Trophoblast cell (in vitro differentiated cells and primary cell): ENCODE data around the gene KCTD2.
"Not testable (repeated sequence)": the region's sequence is repeated elsewhere in the genome, so short reads cannot be mapped to it uniquely, and the experiment has no call there.

Experiments
- DNase-seq, 2 donors: peaks; one replicate each; pipeline ENCODE4 v3.0.0-alpha.2; 2016
- H2AFZ ChIP-seq: 2 replicates; pipeline ENCODE4 v1.6.1; 2013; ENCODE audit warnings: low read length, moderate library complexity, mild to moderate bottlenecking; ENCODE audit not compliant: insufficient read depth, poor library complexity
- H2AK5ac ChIP-seq: 2 replicates; pipeline ENCODE4 v1.6.1; 2013; ENCODE audit warnings: mild to moderate bottlenecking, low read length
- H2BK120ac ChIP-seq: 2 replicates; pipeline ENCODE4 v1.6.1; 2013; ENCODE audit warnings: low read length, mild to moderate bottlenecking, moderate library complexity; ENCODE audit not compliant: insufficient read depth, poor library complexity
- H2BK12ac ChIP-seq: 2 replicates; pipeline ENCODE4 v1.6.1; 2013; ENCODE audit warnings: mild to moderate bottlenecking, low read length, moderate library complexity
- H2BK5ac ChIP-seq: 2 replicates; pipeline ENCODE4 v1.6.1; 2013; ENCODE audit warnings: low read length, low read depth, moderate library complexity, mild to moderate bottlenecking; ENCODE audit not compliant: poor library complexity
- H3K14ac ChIP-seq: 2 replicates; pipeline ENCODE4 v1.6.1; 2013; ENCODE audit warnings: mild to moderate bottlenecking, low read length
- H3K18ac ChIP-seq: 2 replicates; pipeline ENCODE4 v1.6.1; 2013; ENCODE audit warnings: mild to moderate bottlenecking, low read length
- H3K23ac ChIP-seq: 2 replicates; pipeline ENCODE4 v1.6.1; 2013; ENCODE audit warnings: low read length
- H3K27ac ChIP-seq: 2 replicates; pipeline ENCODE4 v1.5.1; 2013; ENCODE audit warnings: low read depth, mild to moderate bottlenecking, inconsistent platforms, low read length, moderate library complexity
- H3K27me3 ChIP-seq: 2 replicates; pipeline ENCODE4 v1.6.1; 2013; ENCODE audit warnings: inconsistent platforms, mild to moderate bottlenecking, low read length, moderate library complexity; ENCODE audit not compliant: insufficient read depth
- H3K36me3 ChIP-seq, 2 experiments: 1 replicate in 1 of 2; 2 replicates in 1 of 2; pipeline ENCODE4 v1.6.1; 2013; ENCODE audit warnings: low read length in 2 of 2, mild to moderate bottlenecking in 2 of 2, moderate library complexity in 1 of 2; ENCODE audit not compliant: insufficient read depth in 2 of 2, control insufficient read depth in 1 of 2
- H3K4ac ChIP-seq: 2 replicates; pipeline ENCODE4 v1.6.1; 2013; ENCODE audit warnings: low read depth, mild to moderate bottlenecking, low read length, moderate library complexity
- H3K4me1 ChIP-seq, 2 experiments: 1 replicate in 1 of 2; 2 replicates in 1 of 2; pipeline ENCODE4 v1.6.1; 2013; ENCODE audit warnings: low read length in 2 of 2, mild to moderate bottlenecking in 2 of 2, moderate library complexity in 1 of 2; ENCODE audit not compliant: insufficient read depth in 2 of 2, control insufficient read depth in 1 of 2
- H3K4me2 ChIP-seq: 2 replicates; pipeline ENCODE4 v1.6.1; 2013; ENCODE audit warnings: inconsistent platforms, mild to moderate bottlenecking, low read length, moderate library complexity
- H3K4me3 ChIP-seq: 2 replicates; pipeline ENCODE4 v1.5.1; 2013; ENCODE audit warnings: mild to moderate bottlenecking, low read depth, low read length, inconsistent platforms
- H3K79me1 ChIP-seq: one replicate; pipeline ENCODE4 v1.6.1; 2013; ENCODE audit warnings: low read length
- H3K79me2 ChIP-seq: 2 replicates; pipeline ENCODE4 v1.6.1; 2013; ENCODE audit warnings: low read length, mild to moderate bottlenecking; ENCODE audit not compliant: control insufficient read depth, insufficient read depth, poor library complexity
- H3K9ac ChIP-seq: 2 replicates; pipeline ENCODE4 v1.6.1; 2013; ENCODE audit warnings: mild to moderate bottlenecking, low read length
- H3K9me3 ChIP-seq: 2 replicates; pipeline ENCODE4 v1.6.1; 2013; ENCODE audit warnings: low read depth, mild to moderate bottlenecking, control low read depth, inconsistent platforms, low read length; ENCODE audit not compliant: insufficient read depth
- H4K12ac ChIP-seq: 2 replicates; pipeline ENCODE4 v1.6.1; 2013; ENCODE audit warnings: low read depth, mild to moderate bottlenecking, low read length, moderate library complexity
- H4K8ac ChIP-seq: 2 replicates; pipeline ENCODE4 v1.6.1; 2013; ENCODE audit warnings: low read depth, mild to moderate bottlenecking, low read length, moderate library complexity
- H4K91ac ChIP-seq: one replicate; pipeline ENCODE4 v1.6.1; 2013; ENCODE audit warnings: low read depth, mild to moderate bottlenecking, low read length, moderate library complexity
- WGBS: extraction: QIAGEN DNeasy Blood & Tissue Kit; methylation state at CpG from one replicate; pipeline ENCODE4 v1.1.7; 2013; ENCODE audit warnings: missing lambda C conversion rate; ENCODE audit not compliant: insufficient read length, insufficient coverage; ENCODE audit errors: extremely low coverage; 5-methylcytosine and 5-hydroxymethylcytosine counted together

KCTD2 gene

GRCh38 chr17:75006084-75006483, 40.9 kb upstream of the KCTD2 start:
- H4K8ac ChIP-seq, H2AFZ ChIP-seq, H3K4ac ChIP-seq, H2BK12ac ChIP-seq, H2BK5ac ChIP-seq, H3K79me2 ChIP-seq, H2AK5ac ChIP-seq, H3K27me3 ChIP-seq, H3K27ac ChIP-seq, H3K79me1 ChIP-seq, H3K4me3 ChIP-seq, H3K14ac ChIP-seq, H4K12ac ChIP-seq, DNase-seq, H3K9me3 ChIP-seq, H4K91ac ChIP-seq, H3K23ac ChIP-seq, H3K4me2 ChIP-seq, H3K9ac ChIP-seq, H2BK120ac ChIP-seq, H3K18ac ChIP-seq: not testable (repeated sequence)
- WGBS: no CpG with 5 or more reads among the region's 6 CpGs
- Histone ChIP-seq H3K4me1 (peaks cover 6 to 10% of the 10 kb centered on the region in 2 experiments), H3K36me3 (peaks cover 31 to 37% of the 10 kb centered on the region in 2 experiments)

- Histone ChIP-seq H3K23ac (no peak overlapping the region), H2BK5ac (no peak overlapping the region)
Observed at GRCh38 chr17:75006653-75007052, 40.4 kb upstream of the KCTD2 start.

DNA sequence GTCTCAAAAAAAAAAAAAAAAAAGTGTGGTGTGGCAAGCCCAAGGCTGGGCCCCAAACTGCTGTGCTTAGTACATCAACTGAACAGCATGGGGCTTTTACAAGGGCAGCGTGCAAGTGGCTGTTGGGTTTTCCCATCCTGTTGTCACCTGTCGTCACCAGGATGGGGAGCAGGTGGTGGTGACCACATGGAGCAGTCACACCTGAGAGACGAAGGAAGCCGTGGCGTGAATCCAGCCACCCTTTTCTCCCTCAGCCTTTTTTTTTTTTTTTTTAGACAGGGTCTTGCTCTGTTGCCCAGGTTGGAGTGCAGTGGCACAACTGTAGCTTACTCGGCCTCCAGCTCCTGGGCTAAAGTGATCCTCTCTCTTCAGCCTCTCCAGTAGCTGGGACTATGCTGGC, 38.7 kb upstream of the KCTD2 start:
- no peak overlapping the region for H3K4me2 ChIP-seq
- no CpG with 5 or more reads among the region's 6 CpGs for WGBS
- H2BK5ac ChIP-seq: no peak overlapping the region
- no peak overlapping the region for H3K14ac ChIP-seq
- DNase-seq: no peak
- H4K8ac ChIP-seq: no peak overlapping the region
- H3K4me3 ChIP-seq: no peak overlapping the region
- H3K4me1 ChIP-seq: peaks cover 13 to 20% of the 10 kb centered on the region in 2 experiments
- no peak overlapping the region for H2AK5ac ChIP-seq
- H3K9me3 ChIP-seq: no peaks in the 10 kb centered on the region
- H2BK12ac ChIP-seq: no peak overlapping the region
- H3K9ac ChIP-seq: no peak overlapping the region
- no peak overlapping the region for H2BK120ac ChIP-seq
- H2AFZ ChIP-seq: no peak overlapping the region
- H4K91ac ChIP-seq: no peak overlapping the region
- H3K4ac ChIP-seq: no peak overlapping the region
- H3K79me2 ChIP-seq: peaks cover 5% of the 10 kb centered on the region
- H3K18ac ChIP-seq: no peak overlapping the region
- no peak overlapping the region for H3K23ac ChIP-seq
- no peak overlapping the region for H4K12ac ChIP-seq
- no peaks in the 10 kb centered on the region for H3K27me3 ChIP-seq
- peaks cover 12 to 15% of the 10 kb centered on the region in 2 experiments for H3K36me3 ChIP-seq
- peaks cover 12% of the 10 kb centered on the region for H3K79me1 ChIP-seq
- H3K27ac ChIP-seq: no peak overlapping the region

More at GRCh38 chr17:75006653-75007052, 40.4 kb upstream of the KCTD2 start:
- Histone ChIP-seq H4K91ac (no peak overlapping the region), H3K4ac (no peak overlapping the region), H3K36me3 (peaks cover 26 to 31% of the 10 kb centered on the region in 2 experiments), H3K9ac (no peak overlapping the region), H3K9me3 (no peaks in the 10 kb centered on the region), H2BK12ac (no peak overlapping the region), H3K4me1 (peaks cover 8 to 14% of the 10 kb centered on the region in 2 experiments), H2BK120ac (no peak overlapping the region), H3K4me3 (no peak overlapping the region), H2AFZ (no peak overlapping the region), H4K12ac (no peak overlapping the region), H3K79me1 (no peaks in the 10 kb centered on the region), H3K27me3 (no peaks in the 10 kb centered on the region), H3K4me2 (no peak overlapping the region), H3K18ac (no peak overlapping the region), H4K8ac (no peak overlapping the region), H3K14ac (no peak overlapping the region), H2AK5ac (no peak overlapping the region), H3K27ac (no peak overlapping the region), H3K79me2 (no peaks in the 10 kb centered on the region)
- WGBS: no CpG with 5 or more reads among the region's 5 CpGs
- peak in 1 of 2 donors; percentile 21 for DNase-seq

GRCh38 chr17:75009139-75009724, 37.8 kb upstream of the KCTD2 start:
- Histone ChIP-seq H3K36me3 (peaks cover 5 to 7% of the 10 kb centered on the region in 2 experiments), H3K4me3 (no peak overlapping the region), H3K4ac (no peak overlapping the region), H3K79me1 (peaks cover 12% of the 10 kb centered on the region), H2AK5ac (no peak overlapping the region), H2AFZ (no peak overlapping the region), H3K9ac (no peak overlapping the region), H2BK120ac (no peak overlapping the region), H3K18ac (no peak overlapping the region), H3K79me2 (peaks cover 5% of the 10 kb centered on the region), H4K91ac (no peak overlapping the region), H3K9me3 (no peaks in the 10 kb centered on the region), H3K4me2 (peak overlapping the region; percentile 33), H4K12ac (no peak overlapping the region), H2BK12ac (no peak overlapping the region), H3K23ac (no peak overlapping the region), H4K8ac (no peak overlapping the region), H3K27ac (peak overlapping the region; percentile 35), H3K4me1 (peaks cover 15 to 23% of the 10 kb centered on the region in 2 experiments), H3K14ac (no peak overlapping the region), H2BK5ac (no peak overlapping the region), H3K27me3 (no peaks in the 10 kb centered on the region)
- WGBS: no CpG with 5 or more reads among the region's 2 CpGs
- peak in 1 of 2 donors; percentile 72 for DNase-seq
